GM21786 (cell line): Measurements from ENCODE around the gene LIPA.
"Not testable (repeated sequence)": the region's sequence is repeated elsewhere in the genome, so short reads cannot be mapped to it uniquely, and the experiment has no call there.

ENCODE experiments used
- ATAC-seq: cut with Tn5 transposase; IDR thresholded peaks from one replicate; pipeline ENCODE4 v1.9.1; 2021; ENCODE audit not compliant: unreplicated experiment

Gene LIPA

DNA sequence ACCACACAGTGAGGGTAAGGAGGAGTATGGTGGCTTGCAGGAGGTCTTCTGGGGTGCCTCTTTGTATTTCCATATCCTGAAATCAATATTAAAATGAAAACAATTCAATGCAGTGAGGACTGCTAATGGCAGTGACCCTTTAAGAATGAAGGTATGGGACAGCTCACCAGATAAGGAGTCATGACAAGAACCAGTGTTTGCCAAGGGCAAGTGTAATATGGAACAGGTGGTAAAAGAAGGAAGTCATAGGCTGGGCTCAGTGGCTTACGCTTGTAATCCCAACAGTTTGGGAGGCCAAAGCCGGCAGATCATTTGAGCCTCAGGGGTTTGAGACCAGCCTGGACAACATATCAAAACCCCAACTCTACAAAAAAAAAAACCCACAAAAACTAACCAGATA, 20.0 kb upstream of the LIPA start:
- no peak for ATAC-seq

DNA sequence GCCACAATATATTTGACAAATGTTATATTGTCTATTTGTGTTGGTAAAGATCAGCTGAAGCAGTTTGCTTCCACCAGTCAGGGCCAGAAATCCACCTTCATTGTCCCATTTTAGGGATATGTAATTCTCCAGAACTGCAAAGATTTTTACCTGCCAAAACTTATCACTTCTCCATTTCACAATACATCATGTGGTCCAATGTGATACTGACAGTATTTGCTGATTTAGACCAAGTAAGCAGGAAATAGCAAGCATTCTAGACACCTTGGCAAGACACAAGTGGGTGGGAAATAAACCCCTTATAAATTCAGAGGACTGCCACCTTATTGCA, 18.5 kb upstream of the LIPA start:
- ATAC-seq, result no peak

DNA sequence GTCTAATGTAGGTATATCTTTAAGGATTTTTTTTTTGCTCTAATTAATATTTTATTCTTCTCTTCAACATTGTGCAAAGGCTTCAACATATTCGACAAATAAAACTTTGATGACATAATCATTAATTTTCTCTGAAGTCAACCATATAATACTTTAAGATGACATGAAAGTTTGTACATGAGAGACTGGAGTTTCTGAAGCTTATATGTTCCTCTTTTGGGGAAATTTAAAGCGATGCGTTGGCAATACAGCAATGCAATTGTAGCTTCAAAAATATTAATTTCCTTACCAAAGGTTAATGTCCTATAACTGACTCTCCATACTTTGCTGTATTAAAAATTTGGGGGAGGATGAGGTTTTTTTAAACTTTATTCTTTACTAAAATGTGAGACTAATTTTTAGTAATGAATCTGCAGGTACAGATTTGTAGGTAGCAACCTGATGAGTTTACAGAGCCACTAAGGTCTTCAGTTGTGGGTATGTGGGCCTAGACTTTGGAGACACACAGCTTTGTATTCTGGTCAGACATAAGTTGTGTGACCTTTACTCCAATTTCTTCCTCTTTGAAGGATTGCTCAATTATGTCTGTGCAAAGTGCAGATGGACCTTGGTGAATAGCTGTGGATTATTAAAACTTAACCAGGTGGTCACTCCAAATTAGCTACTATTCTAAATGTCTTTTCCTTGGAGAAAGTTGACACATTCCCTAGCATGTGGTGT, 18.0 kb upstream of the LIPA start:
- ATAC-seq, result no peak

DNA sequence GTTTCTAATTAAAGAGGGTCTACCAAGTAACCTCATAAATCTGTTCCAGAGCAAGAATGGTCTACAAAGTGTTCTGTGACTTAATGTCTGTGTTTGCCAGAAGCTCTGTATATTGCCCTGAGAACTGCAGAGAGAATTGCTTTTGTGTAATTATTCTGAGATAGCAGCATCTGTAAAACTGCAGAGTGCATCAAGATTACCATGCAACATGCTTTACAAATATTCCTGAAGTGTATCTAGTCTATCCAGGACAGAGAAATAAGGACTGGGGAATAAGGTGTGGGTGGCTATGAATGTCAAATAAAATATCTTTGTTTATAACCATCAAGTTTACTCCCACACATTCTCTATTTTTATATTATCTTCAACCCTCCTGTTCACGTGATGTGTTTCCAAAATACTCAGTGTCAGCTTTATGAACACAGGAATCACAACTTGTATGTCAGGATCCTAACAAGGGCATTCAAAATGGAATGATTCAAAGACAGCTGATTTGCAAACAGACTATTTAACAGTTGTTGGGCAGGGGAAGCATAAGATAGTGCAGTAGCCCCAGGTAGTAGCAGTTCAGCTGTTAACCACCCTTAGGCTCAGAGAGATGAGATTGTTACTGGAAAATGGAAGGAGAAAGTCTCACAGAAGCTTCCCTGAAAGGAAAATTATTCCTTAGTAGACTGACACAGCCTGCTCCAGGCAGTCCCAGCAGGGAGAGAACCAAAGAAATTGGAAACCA, 15.3 kb upstream of the LIPA start:
- no peak for ATAC-seq

DNA sequence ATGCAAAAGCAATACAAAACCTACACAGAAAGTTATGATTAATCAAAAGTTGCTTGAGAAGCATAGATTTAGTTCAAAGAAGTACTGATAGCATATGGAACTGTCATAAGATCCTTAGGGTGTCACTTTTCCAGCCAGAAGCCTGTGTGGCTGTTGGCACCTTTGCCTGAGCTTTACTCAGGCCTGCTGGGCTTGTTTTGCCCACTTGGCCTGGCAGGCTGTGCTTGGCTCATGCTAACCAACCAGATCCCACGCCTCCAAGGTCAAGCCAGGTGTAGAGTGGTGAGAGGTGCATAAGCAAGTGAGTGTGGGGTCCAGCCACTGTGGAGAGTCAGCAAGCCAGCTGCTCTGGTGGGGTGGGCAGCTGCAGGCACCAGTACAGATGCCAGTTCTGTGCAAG, 12.0 kb upstream of the LIPA start:
- no peak for ATAC-seq

DNA sequence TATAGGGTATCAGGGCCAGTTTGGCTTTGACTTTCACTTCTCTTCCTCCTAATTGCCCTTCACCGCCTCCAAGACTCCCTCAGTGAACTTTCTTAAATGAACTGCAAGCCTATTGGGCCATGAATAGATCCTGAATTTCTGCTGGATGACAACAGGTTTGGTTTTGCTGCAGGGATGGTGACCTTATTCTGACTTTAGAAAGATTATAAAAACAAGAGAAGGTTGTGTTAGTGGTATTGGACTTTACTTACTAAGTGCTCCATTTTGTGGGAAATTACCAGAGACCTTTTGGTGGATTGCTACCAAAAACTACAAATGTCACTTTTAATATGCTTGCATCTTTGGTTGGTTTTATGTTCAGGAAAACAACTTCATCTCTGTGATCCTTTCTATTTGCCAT, 11.5 kb upstream of the LIPA start:
- ATAC-seq, result no peak

DNA sequence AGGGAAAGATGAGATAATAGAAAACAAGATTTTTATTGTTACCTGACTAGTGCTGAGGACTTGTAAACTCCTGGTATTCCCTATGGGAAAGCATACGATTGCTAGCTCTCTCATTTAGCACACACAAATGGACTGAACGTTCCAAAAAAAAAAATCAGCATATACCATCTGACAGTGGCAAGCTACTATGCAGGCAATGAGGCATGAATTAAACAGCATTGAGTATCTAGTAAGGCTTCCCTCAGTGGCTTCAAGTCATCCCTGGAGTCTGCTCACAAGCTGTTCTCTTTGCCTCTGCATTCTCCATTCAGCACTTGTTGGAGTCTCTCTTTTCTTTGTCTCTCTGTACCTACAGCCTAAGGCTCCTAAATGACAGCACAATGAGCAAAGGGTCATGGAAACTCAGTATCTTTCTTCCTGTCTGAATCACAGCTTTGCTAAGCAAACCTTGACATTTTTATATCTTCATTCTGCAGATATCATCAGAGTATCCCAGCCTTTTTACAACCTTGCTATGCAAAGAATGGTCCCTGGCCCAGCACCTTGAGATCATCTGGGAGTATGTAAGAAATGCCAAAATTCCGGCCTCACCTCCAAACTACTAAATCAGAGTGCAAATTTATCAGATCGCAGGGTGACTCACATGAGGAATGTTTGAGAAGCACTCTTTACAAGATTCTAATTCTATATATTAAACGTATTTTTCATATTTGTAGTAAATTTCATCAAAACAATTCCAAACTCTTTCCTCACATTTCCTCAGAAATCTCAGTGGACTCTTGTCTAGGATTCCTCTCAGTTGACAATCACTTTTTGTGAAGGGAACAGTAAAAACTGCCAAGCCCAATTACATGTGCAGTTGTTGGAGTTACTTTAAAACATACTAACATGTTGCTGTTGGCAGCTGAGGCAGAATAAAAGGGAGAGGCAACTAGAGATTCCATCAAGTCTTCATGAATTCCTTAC, 10.8 kb upstream of the LIPA start:
- no peak for ATAC-seq

DNA sequence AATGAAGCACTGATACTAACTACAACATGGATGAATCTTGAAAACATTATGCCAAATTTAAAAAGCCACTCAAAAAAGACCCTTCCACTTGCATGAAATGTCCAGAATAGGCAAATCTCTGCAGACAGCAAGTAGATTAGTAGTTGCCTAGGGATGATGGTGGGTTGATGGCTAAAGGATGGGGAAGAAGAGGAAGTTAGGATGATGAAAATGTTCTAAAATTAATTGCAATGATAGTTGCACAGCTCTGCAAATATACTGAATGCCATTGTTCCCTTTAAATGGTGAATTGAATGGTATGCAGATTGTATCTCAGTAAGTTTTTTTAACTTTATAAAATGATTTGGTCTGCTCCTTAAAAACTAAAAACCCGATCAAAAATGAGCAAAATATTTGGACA, 7.3 kb upstream of the LIPA start:
- ATAC-seq, result no peak

DNA sequence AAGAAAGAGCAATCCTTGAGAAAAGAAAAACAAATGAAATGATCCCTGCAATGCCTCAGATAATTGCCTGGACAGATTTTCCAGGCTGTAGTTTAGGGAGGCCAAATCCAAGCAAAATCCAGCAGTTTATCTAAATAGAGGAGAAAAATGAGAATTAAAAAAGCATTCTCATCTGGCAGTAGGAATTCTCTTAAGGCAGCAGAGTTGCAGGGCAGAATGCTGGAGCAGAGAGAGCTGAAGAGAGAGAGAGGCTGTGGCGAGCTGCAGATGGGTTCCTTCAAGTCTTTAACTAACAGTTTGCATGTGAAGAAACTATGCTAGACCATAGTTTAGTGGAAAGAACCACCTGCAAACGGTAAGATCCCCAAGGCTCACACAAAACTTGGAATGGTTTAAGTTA, 6.0 kb upstream of the LIPA start:
- ATAC-seq, result no peak

DNA sequence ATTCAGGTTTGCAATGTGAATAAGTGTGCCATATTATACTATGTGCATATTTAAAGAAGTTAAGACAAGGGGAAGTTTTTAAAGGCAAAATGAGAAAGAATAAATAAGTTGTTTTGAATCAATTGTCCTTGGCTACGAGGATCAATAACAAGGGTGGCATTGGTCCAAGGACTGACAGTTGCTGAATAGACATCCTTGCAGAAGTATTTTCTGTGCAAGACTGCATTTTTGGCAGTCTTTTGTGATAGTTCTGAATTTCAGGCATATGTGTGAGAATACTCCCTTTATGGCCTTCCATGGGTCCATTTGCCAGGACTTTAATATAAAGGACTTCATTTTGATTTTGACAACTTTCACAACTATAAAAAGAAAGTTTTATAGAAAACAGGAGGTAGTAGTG, 5.4 kb upstream of the LIPA start:
- no peak for ATAC-seq

DNA sequence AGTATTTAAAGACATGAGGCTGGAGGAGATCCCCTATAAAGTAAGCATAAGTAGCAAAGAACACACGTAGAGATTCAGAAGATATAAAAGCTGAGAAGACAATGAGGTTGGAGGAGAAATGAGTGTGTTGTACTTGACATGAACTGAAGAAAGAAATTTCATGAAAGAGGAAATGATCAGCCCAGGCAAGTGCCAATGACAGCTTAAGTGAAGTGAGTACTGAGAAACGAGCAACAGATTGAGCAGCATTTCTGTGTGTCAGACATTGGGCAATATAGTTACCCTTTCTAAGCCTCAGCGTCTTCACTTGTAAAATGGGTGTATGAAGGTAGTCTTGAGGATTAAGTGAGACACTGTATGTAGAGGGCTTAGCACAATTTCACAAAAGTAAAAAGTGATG, 4.8 kb upstream of the LIPA start:
- no peak for ATAC-seq

DNA sequence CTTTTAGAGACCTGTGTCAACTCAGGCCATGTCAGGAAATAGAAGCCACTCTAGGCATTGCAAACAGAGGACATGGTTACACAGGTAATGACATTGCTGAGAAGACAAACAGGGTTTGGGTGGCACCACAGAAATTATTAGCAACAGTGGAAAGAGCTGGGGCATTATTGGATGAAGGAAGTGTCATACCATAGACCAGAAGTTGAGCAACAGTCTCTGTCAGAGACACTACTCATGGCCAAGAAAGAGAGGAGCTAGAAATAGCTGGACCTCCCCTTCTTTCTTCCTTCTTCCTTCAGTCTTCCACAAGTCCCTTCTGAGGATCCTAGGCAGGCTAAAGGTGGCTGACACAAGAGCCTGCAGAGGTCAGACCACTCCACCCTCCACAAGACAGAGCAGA, 4.2 kb upstream of the LIPA start:
- ATAC-seq, result no peak

DNA sequence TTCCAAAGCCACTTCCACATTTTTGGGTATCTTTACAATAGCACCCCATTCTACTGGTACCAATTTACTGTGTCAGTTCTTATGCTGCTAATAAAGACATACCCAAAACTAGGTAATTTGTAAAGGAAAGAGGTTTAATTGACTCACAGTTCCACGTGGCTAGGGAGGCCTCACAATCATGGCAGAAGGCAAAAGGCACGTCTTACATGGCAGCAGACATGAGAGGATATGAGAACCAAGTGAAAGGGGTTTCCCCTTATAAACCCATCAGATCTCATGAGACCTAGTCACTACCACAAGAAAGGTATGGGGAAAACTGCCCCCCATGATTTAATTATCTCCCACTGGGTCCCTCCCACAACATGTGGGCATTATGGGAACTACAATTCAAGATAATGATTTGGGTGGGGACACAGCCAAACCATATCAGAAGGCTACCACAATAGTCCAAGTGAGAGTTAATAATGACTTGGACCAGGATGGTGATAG, 3.6 kb upstream of the LIPA start:
- not testable (repeated sequence) for ATAC-seq

DNA sequence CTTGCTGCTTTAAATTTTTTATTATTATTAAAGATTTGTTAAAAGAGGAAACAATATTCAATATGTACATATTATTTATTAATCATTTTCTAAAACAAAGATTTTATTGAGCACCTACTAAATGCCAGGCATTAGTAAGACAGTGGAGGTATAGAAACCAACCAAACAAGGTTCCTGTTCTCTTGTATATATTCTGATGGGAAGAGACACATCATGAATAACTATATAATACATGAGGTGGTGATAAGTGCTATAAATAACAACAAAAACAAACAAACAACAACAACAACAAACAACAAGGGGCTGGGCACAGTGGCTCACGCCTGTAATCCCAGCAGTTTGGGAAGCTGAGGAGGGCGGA, 630 bp upstream of the LIPA start:
- no peak for ATAC-seq

DNA sequence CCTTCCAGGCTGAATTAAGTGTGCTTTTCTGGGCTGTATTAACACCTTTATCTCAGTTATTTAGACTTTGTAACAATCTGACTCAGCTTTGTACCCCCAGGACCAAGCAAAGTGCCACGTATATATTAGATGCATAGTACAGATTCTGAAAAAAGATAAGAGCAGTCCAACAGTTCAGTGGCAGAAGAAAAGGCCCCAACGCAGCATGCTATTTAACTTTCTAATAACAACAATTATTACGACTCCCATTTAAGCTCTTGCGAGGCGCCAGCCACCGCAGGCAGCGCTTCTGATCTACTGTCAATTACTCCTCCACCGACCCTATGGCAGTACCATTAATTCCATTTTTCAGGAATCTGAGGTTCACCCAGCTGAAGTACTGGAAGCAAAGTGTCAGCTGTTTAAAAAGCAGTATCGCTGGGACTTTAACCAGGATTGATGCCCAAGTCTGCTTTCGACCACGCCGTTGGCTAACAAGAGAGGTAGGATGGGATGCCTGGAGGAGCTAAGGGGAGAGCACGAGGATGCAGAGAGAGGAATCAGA, 638 bp downstream of the LIPA start:
- no peak for ATAC-seq

DNA sequence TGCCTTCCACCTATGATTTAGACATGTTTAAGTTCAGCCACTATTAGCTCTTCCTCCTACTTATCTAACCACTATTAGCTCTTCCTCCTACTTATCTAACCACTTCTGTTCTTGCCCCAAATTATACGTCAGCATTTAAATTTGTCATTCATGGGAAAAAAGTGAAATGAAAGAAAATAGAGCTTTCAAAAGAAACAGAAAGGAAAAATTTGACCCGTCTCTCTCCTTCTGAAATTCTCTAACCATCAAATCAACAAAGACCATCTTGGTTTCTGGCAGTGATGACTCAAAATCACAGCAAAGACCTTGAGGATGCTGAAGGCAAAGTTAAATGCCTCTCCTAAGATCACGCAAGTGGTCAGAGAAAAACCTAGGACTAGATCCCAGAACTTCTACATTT, 2.6 kb downstream of the LIPA start:
- no peak for ATAC-seq

DNA sequence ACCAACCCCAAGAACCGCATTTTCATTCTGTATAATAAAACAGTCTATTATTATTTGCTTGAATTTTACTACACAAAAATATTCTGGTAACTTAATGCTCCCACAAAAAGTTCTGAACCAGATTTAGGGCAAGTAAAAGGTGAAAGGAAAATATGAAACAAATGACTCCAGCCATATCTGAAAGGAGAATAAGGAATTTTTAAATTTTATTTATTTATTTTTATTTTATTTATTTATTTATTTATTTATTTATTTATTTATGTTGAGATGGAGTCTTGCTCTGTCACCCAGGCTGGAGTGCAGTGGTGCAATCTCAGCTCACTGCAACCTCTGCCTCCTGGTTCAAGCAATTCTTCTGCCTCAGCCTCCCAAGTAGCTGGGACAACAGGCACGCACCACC, 4.0 kb downstream of the LIPA start:
- not testable (repeated sequence) for ATAC-seq

DNA sequence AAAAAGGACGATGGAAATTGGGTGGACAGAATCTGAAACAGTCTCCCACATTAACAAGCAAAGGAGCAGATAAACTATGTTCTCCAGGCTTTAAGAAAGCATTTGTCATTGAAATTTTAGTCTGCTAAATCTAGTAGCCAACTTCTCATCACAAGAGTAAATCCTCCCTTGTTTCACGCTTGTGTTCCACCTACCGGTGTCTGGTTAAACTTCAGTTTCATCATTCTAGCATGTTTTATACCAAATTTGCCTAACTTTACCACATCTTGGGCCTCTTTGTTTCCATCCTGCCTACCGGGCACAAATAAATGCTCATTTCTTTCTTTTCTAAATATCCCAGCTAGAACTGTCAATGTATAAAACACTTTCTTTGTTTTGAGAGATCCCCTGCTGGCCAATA, 5.8 kb downstream of the LIPA start:
- ATAC-seq, result no peak

DNA sequence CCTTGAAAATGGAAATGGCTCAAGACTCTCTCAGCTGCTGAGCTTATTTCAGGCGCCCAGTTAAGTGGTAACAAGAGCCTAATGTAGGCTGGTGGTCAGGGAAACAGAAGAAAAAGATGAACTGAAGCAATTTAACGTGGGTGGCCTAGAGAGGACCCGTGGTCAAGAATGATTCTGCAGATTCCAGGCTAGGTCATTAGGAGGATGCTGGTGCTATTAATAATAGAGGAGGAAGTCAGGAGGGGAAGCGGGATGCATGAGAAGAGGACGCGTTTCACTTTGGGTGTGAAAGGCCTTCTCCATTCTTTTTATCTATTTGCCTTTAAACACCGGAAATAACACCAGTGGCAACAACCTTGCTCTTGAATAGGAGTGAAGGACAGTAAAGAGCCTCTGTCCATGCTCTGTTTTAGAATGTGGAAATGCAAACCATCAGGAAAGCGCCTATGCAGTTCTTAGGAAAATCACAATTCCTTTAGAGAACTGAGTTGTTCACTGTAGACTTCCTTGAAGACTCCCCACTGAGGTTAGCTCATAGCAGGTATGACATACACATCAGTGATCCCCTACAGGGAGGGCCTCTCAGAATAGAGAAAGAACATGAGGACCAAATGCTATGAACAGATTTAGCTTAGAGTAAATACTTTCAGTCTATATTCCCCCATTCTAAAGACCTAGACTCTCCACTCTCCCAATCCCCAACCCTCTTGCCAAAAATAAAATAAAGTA, 8.6 kb downstream of the LIPA start:
- ATAC-seq, result no peak

DNA sequence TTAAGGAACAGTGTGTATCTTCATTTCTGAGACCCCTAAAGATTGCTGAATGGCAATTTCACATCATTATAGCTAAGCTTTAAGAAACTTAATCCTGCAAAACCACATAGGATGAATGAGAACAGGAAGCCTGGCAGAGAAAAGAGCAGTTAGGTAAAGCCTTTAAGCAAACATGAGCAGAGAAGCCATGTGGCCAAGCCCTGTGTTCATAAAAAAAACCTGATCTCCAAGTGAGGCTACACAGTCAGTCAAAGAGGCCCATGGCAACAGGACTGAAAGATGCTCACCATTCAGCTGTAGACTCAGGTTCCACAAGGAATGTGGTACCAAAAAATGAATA, 9.3 kb downstream of the LIPA start:
- no peak for ATAC-seq
